GM13976 (cell line): ENCODE results near the gene MLST8.

ENCODE experiments used
- DNase-seq: peaks from one replicate; pipeline ENCODE4 v3.0.0; 2012; ENCODE audit warnings: low spot score
- CTCF ChIP-seq: IDR thresholded peaks from 2 replicates; pipeline ENCODE4 v1.5.1; 2012; ENCODE audit warnings: borderline replicate concordance, mild to moderate bottlenecking; ENCODE audit not compliant: insufficient read depth; ENCODE audit errors: extremely low read depth, missing control alignments, control extremely low read depth
- in situ Hi-C: fragments of 300-500 bp; cut with MboI; formaldehyde crosslinking; loops from one replicate; pipeline ENCODE4 v1.12.0; 2022; ENCODE audit warnings: low sequenced_read_pairs, mixed read lengths, inconsistent platforms; ENCODE audit not compliant: unreplicated experiment

The MLST8 gene

DNA sequence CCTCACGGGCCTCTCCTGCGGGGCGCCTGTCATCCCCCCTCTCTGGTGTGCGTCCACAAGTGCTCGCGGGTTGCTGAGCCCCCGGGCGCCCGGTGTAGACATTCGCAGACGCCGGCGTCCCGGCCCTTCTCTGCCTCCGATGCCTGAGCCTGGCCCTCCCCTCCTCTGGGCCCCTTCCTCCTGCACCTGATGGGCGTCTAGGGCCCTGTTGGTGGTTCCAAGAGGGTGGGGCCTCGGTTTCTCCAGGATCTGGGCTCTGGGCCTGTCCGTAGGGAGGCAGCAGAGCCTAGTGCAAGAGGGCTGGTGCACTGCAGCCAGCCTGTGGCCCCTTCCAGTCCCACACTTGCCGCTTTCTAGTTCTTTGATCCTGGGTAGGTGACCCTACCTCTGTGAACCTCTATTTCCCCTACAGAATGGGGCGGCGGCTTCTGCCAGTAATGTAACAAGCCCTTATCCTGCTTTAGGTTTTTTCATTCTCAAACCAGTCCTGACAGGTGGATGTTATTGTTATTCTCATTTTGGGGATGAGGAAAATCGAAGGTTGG, 18.8 kb downstream of the MLST8 start:
- DNase-seq = peak; percentile 66
- in situ Hi-C loops = no loop called here
- no peak for TF ChIP-seq CTCF

GRCh38 chr16:2226245-2226793, 21.1 kb downstream of the MLST8 start:
- in situ Hi-C loops = no loop called here
- no peak for TF ChIP-seq CTCF
- DNase-seq = no peak

DNA sequence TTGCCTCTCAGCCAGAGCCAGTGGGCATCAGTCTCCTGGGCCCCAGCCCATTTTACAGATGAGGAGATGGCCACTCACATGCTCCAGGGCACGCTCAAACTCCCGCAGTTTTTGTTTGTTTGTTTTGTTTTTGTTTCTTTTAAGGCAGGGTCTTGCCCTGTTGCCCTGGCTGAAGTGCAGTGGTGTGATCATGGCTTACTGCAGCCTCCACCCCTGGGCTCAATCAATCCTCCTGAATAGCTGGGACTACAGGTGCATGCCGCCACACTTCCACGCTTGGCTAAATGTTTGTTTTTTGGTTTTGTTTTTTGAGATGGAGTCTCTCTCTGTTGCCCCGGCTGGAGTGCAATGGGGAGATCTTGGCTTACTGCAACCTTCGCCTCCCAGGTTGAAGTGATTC, 21.7 kb downstream of the MLST8 start:
- in situ Hi-C loops = no loop called here
- TF ChIP-seq CTCF = no peak
- DNase-seq = no peak

GRCh38 chr16:2228161-2228824, 23.0 kb downstream of the MLST8 start:
- no peak for TF ChIP-seq CTCF
- in situ Hi-C loops = no loop called here
- DNase-seq = no peak

DNA sequence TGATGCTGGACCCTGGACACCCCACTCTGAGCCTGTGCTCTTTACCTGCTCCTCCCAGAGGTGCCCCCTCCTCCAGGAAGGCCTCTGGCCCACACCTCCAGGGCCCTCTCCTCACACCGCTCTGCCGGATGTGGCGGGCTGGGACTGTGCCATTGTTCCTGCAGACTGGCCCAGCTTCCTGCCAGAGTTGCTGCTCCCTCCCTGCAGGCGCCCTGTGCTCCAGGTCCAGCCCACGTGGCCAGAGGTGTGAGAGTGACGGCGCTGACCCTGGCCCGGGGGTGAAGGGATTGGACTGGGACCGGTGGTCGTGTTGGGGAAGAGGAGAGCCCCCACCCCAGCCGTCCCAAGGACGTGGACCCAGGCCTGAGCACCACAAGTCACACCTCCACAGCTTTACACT, 23.8 kb downstream of the MLST8 start:
- in situ Hi-C loops = no loop called here
- TF ChIP-seq CTCF = no peak
- no peak for DNase-seq

DNA sequence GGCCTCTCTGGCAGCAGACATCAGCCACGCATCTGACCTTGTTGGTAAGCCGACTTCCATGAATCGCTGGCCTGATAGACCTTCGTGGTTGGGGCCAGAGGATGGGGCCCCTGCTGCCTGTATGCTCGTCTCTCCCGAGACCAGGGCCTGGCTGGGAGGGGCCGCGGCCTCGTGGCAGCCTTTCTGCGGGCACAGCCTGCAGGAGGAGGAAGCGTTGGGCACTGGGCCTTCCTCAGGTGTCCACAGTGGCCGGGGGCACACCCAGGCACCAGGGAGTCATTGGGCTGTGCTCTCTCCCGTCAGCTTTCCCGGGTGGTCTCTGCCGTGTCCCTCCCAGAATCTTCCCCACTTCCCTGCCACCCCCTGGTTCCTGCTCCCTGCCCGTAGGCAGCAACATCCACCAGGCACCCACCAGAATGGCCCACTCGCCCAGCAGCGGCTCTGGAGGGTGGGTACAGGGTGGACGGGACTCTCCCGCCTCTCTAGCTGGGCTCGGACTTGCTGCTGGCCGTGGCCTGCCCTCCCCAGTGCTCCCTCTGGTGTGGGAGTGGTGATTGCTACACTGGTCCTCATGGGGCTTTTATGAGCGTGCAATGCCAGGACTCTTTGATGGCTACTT, 24.5 kb downstream of the MLST8 start:
- TF ChIP-seq CTCF = no peak
- in situ Hi-C loops = no loop called here
- DNase-seq = no peak
